ENCODE measurements around the gene EYA4. TPM values are rescaled to one million over a fixed set of nuclear protein-coding genes. Genes with fewer than 3 reads are reported as not detected.

EYA4 gene
- total RNA-seq, 1 donor from 2014 or later, result 0.78 TPM

DNA sequence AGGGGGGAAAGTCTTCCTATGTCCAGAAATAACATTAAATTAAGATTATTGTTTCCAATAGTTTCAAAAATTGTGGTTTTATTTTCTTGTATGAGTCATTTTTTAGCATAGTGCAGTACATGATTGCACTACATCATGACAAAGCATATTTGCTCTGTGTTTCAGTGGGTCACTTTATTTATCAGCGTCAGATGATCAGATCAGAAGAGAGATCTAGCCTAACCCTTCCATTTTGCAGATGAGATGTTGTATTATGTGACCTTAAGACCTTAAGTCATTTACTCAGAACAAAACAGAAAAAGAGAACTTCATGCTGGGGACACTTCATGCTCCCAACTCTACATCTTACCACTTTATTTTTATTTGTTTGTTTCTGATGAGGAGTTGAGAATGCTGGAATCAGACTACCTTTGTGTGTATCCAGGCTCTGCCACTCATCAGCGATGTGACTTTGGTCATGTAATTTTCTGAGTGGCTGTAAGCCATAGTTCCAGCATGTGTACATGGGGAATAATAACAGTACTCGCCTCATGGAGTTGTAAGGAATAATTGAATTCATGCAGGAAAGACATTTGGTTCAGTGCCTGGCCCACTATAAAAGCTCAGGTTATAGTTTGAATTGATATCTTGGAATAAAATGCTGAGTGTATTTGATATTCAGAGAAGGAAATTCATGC lies 13.5 kb downstream of the EYA4 start:
- H3K27ac Mint-ChIP-seq (ENCODE audit: unreplicated experiment), result peak overlapping the region; percentile 1
- no peaks in the 10 kb centered on the region for H3K36me3 Mint-ChIP-seq (ENCODE audit: unreplicated experiment)
- DNase-seq (ENCODE audit: extremely low spot score, unreplicated experiment), result no peak

DNA sequence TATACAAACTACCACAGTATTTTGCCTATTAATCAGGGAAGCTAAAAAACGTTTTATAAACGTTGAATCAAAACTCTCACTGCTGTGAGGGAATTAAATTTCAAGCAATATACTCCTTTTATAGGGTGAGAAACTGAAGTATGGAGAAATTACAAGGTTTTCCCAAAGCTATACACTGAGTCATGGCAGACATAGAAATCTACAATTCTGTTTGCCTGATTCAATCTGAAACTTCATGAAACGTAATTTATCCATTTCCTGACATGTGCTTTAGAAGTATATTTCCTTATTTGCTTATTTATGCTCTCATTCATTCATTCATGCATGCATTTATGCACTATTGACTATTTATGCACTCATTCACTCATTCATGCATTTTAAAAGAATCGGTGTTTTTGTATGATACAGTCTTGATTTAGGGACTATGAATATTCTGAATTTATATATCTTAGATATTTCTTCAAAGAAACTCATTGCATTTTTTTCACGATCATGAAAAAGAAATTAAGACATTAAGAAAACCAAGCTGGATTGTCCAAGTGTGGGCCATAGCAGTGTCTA lies 16.5 kb downstream of the EYA4 start:
- no peak for DNase-seq (ENCODE audit: extremely low spot score, unreplicated experiment)
- Mint-ChIP-seq H3K27ac (ENCODE audit: unreplicated experiment) (no peak overlapping the region), H3K27me3 (ENCODE audit: unreplicated experiment) (peaks cover 16% of the 10 kb centered on the region), H3K4me3 (ENCODE audit: unreplicated experiment) (no peak overlapping the region), H3K36me3 (ENCODE audit: unreplicated experiment) (no peaks in the 10 kb centered on the region), H3K9me3 (ENCODE audit: unreplicated experiment) (no peaks in the 10 kb centered on the region), H3K4me1 (ENCODE audit: unreplicated experiment) (peaks cover 11% of the 10 kb centered on the region)
- TF ChIP-seq, protein P1, sequence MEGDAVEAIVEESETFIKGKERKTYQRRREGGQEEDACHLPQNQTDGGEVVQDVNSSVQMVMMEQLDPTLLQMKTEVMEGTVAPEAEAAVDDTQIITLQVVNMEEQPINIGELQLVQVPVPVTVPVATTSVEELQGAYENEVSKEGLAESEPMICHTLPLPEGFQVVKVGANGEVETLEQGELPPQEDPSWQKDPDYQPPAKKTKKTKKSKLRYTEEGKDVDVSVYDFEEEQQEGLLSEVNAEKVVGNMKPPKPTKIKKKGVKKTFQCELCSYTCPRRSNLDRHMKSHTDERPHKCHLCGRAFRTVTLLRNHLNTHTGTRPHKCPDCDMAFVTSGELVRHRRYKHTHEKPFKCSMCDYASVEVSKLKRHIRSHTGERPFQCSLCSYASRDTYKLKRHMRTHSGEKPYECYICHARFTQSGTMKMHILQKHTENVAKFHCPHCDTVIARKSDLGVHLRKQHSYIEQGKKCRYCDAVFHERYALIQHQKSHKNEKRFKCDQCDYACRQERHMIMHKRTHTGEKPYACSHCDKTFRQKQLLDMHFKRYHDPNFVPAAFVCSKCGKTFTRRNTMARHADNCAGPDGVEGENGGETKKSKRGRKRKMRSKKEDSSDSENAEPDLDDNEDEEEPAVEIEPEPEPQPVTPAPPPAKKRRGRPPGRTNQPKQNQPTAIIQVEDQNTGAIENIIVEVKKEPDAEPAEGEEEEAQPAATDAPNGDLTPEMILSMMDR (IDR thresholded peaks at IDR 0.05), result no peak

More for the DNA sequence above, 13.5 kb downstream of the EYA4 start:
- Mint-ChIP-seq H3K27me3 (ENCODE audit: unreplicated experiment) (peaks cover 13% of the 10 kb centered on the region), H3K9me3 (ENCODE audit: unreplicated experiment) (no peaks in the 10 kb centered on the region), H3K4me3 (ENCODE audit: unreplicated experiment) (no peak overlapping the region), H3K4me1 (ENCODE audit: unreplicated experiment) (peaks cover 11% of the 10 kb centered on the region)
- TF ChIP-seq, protein P1 (IDR thresholded peaks at IDR 0.05), result no peak

DNA sequence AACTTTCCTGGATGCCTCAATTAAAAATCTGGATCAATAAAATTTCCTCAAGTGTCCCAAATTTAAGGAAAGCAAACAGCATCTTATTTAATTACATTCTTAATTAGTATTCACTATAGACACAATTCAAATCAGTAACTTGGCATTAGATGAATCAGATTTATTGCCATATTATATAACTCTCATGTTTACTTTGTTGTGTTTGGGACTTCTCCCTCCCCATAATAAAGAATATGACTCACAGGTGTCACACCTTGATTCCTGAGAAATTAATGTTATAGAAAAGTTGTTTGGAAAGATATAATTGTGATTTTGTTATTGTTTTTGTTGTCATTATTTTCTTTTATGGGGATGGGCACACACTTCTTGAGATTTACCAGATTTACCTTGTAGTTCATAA lies 18.4 kb downstream of the EYA4 start:
- Mint-ChIP-seq H3K4me3 (ENCODE audit: unreplicated experiment) (no peak overlapping the region), H3K9me3 (ENCODE audit: unreplicated experiment) (no peaks in the 10 kb centered on the region), H3K27me3 (ENCODE audit: unreplicated experiment) (peaks cover 28% of the 10 kb centered on the region), H3K4me1 (ENCODE audit: unreplicated experiment) (peaks cover 5% of the 10 kb centered on the region), H3K36me3 (ENCODE audit: unreplicated experiment) (no peaks in the 10 kb centered on the region), H3K27ac (ENCODE audit: unreplicated experiment) (no peak overlapping the region)
- TF ChIP-seq, protein P1 (IDR thresholded peaks at IDR 0.05), result no peak
- DNase-seq (ENCODE audit: extremely low spot score, unreplicated experiment), result no peak

DNA sequence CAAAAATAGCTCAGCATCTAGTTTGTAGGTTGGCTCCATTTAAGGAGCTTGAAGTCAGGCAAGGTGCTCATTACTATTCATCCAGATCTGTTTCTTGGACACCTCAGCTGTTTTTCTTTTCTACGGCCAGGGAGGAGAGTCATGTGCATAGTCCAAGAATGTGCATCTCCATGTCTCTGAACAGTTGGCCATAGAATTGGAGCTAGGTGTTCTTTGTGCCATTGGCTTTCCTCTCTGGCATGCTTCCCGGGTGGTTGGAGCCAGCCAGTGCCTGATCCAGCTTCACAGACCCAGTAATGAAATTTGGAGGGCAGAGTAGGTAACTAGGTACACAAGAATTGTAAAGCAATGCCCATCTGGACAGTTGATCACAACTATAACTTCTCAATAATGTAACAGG lies 21.6 kb downstream of the EYA4 start:
- no peak for DNase-seq (ENCODE audit: extremely low spot score, unreplicated experiment)
- H3K27me3 Mint-ChIP-seq (ENCODE audit: unreplicated experiment), result peaks cover 32% of the 10 kb centered on the region
- no peaks in the 10 kb centered on the region for H3K4me1 Mint-ChIP-seq (ENCODE audit: unreplicated experiment)
- TF ChIP-seq, protein P1 (IDR thresholded peaks at IDR 0.05), result no peak
- H3K36me3 Mint-ChIP-seq (ENCODE audit: unreplicated experiment), result no peaks in the 10 kb centered on the region
- H3K4me3 Mint-ChIP-seq (ENCODE audit: unreplicated experiment), result no peak overlapping the region
- H3K9me3 Mint-ChIP-seq (ENCODE audit: unreplicated experiment), result no peaks in the 10 kb centered on the region
- no peak overlapping the region for H3K27ac Mint-ChIP-seq (ENCODE audit: unreplicated experiment)

DNA sequence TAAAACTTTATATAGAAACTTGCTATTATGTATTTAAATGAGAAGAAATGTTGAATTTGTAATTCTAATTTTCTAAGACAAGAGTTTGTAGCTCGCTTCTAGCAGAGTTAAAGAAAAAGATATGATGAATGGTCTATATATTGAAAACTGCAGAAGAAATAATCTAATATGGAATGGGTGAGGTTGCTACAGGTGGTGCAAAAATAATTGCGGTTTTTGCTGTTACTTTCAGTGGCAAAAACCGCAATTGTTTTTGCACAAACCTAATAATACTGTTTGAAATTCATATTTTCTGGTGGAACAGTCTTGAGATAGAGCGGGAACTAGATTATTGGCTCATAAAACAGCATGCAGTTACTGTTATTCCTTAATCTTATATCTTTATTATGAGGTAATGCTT lies 23.9 kb downstream of the EYA4 start:
- no peak for DNase-seq (ENCODE audit: extremely low spot score, unreplicated experiment)
- H3K36me3 Mint-ChIP-seq (ENCODE audit: unreplicated experiment), result no peaks in the 10 kb centered on the region
- H3K4me3 Mint-ChIP-seq (ENCODE audit: unreplicated experiment), result no peak overlapping the region
- H3K27ac Mint-ChIP-seq (ENCODE audit: unreplicated experiment), result no peak overlapping the region
- H3K27me3 Mint-ChIP-seq (ENCODE audit: unreplicated experiment), result peaks cover 32% of the 10 kb centered on the region
- H3K9me3 Mint-ChIP-seq (ENCODE audit: unreplicated experiment), result no peaks in the 10 kb centered on the region
- H3K4me1 Mint-ChIP-seq (ENCODE audit: unreplicated experiment), result no peaks in the 10 kb centered on the region
- TF ChIP-seq, protein P1 (IDR thresholded peaks at IDR 0.05), result no peak
